Inflammatory macrophage treated with lipopolysaccharide for 4 hours (primary cell): ENCODE measurements around the gene ENTREP1.
A peak's percentile ranks its signal among the peaks of the same experiment; 100 is the strongest.
"Not testable (repeated sequence)": the region's sequence is repeated elsewhere in the genome, so short reads cannot be mapped to it uniquely, and the experiment has no call there.

Experiments used
- DNase-seq: peaks from one replicate; pipeline ENCODE4 v3.0.0-alpha.2; 2020

Gene ENTREP1

DNA sequence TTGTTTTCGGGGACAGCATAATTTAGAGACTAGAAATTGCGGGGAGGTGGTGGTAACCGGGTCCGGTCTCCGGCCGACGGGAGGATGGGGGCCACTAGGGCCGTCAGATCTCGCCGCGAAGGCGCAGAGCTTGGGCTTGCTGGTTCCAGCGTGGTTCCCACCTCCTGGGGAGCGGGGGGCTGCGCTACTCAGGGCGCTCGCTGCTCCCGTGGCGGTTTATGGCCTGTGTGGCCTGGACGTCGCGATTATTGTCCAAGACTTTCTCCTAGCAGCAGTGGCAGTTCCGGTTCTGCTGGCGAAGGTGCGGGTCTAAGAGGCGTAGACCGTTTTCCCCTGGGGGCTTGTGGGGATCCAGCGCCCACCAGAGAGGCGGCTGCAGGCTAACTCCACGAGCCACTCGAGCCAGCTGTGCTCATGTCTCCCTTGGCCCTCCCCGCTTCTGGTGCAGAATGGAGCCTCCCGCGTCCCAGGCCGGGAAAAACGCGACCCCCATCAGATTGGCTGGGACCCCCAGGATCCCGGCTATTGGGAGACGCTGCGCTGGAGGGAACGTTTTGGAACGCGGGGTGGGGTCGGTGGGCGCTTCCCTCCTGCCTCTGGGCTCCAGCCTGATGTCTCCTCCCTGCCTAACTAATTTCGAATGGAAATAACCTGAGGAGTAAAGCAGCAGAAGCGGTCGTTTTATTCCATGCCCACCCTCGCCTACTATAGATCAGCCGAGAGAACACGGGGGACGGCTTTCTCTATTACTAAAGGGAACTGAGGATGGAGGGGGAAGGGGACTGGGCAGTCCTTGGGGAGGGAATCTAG lies 87.1 kb downstream of the ENTREP1 start:
- no peak for DNase-seq

DNA sequence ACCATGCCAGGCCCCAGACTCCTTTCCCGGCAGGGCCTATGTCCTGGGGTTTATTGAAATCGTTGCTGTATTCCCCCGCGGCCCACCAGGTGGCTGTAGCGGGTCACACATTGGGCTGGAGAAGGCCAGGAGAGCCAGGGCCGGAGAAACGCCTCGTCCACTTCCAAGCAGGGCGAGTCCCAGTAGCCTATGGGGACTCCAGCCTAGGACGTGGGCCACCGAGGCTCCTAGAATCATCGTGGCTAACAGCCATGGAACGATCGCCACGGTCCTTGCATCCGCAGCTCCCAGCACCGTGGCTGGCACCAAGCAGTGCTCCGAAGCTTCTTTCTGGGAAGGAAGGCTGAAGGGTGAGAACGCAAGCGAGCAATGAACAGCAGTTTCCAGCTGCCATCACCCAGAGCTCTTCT lies 87.7 kb downstream of the ENTREP1 start:
- DNase-seq = peak; percentile 4

DNA sequence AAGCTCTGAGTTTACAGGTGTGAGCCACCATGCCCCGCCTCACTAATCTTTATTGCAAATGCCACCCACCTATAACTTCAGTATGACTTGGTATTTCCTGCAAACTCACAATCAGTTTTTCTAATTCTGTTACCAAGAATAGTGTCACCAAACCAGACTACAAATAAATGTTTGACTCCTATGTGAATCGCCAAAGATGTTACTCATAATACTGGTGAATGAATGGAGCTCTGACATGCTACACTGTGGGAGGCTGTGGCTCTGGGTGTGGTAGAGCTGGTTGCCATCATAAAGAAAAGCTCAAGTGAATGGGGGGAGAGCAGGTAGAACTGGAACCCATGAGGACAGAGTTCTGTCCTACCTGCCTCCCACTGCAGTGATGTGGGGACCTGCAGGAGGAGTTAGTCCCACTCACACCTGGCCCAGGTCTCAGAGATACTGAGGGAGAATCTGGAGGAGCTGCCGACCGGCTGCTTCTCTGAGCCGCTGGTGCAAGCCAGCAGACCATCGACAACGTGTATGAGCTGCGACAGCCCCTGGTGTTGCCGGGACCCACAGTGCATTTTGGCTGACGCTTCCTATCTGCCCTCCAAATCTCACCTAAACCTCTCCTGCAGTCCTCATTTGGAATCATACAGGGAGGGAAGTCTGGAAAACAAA lies 95.7 kb downstream of the ENTREP1 start:
- no peak for DNase-seq

DNA sequence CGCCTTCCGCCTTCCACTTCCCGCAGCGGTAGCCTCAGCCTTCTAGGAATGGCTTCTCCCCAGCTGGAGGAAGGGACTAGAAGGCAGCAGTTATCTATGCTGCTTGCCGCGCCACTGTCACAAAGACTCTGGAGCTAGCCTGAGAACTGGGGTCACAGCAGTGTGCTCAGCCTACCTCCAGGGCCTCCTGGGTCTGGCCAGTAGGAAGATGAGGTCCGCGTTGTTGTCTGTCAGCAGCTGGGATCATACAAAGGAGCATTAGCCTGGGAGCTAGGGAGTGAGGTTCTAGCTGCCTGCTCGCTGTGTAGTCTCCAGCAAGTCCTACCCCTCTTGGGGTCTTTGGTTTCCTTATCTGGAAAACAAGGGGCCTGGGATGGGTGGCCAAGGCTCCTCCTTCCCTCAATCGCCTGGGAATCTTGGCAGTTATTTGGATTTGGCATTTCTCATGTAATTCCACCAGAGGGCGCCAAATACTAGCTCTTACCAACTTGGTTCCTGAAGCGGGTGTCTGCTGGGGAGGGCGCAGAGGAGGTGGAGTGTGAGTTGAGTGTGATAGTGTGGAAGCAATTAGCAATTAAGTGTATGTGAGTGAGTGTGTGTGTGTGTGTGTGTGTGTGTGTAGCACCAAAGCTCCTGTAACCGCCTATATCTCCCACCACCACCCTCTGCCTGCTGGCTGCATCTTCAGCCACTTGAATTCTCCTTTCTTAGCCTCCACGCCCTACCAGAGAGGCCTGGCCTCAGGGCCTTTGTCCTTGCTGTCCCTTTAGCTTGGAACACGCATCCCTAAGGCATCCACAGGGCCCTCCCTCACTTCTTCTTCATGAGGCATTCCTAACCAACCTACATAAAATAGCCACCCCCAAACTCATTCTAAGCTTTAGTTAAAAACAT lies 97.1 kb downstream of the ENTREP1 start:
- peak; percentile 51 for DNase-seq

DNA sequence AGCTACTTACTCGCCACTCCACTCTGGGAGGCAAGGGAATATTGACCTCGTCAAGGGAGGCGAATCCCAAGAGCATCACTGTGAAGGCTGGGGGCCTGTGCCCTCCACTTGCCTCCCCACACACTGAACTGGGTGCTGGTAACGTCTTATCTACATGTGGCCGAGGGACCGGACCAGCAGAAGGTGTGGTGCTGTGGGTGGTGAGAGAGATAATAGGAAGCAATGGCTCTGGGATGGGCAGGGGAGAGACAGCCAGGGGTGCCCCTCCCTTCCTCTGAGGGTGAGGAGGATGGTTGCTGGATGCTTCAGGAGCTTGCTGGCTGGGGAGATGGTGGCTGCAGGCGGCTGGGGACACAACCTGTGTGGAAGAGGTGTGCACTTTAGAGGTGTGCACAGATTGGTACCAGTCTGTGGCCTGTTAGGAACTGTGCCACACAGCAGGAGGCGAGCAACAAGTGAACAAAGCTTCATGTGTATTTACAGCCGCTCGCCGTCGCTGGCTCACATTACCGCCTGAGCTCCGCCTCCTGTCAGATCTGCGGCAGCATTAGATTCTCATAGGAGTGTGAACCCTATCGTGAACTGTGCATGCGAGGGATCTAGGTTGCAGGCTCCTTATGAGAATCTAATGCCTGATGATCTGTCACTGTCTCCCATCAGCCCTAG lies 100.3 kb downstream of the ENTREP1 start:
- DNase-seq = no peak

DNA sequence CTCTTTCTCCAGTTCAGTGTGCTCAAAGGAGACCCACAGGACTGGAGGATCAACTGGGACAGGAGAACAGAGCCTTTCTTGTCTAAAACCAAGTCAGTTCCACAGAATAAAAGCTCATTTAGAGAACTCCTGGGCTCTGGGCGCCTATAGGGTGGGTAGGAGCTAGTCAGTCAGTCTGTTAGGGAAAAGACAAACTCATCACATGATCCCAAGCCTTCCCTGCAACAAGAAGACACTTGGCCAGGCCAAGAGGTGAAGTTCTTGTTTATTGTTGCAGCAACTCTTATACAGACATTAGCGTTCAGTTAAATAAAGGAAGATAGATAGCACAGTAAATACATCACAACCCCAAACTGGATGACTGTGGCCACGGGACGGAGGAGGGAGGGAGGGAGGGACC lies 102.3 kb downstream of the ENTREP1 start:
- DNase-seq = no peak

DNA sequence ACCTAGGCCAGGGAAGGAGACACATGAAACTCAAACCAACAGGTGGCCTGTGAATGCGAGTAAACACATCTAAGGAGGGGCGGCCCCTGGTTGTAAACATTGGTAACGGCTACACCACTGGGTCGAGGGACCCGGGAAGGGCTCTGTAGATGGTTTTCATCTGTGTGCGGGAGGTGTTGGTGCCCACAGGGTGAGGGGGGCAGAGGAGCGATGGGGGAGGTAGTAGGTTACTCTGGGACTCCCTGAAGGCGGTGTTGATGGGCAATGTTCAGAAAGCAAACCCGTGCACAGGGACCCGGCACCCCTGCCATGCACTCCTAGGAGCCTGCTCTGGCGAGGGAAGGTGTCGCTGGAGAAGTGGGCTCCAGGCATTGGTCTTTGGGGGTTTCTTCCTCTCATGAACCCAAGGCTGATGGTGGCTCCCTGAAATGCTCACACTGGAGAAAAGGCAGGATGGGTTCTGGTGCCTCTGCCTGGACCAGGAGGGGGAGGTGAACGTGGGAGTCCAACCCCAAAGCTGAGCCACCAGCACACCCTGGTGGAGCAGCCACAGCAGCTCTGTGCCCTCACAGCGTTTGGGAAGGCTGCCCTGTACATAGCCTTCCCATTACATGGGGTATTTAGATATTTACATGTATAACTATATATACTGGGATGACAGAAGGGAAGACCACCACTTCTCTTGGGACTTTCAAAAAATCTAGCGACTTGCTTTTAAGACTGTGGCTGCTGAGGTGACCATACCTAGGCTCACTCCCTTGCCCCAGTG lies 103.2 kb downstream of the ENTREP1 start:
- DNase-seq = no peak

DNA sequence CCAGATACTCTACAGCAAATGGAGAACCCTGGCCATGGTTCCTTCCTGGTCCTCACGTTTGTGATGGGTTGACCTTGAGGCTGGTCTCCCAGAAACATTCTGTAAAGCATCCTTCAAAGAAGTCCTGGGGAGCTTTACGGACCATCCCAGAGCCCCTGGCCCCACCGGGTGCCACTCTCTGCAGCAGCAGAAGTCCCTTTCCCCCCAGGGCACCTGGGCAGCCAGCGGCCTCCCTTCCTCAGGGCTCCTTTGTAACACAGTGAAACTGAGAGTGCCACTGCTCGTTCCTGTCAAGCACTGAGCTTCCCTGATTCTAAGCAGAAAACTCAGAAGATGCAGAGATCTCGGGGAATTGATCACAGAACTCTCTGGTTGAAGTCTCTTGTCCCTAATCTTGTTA lies 104.3 kb downstream of the ENTREP1 start:
- no peak for DNase-seq

DNA sequence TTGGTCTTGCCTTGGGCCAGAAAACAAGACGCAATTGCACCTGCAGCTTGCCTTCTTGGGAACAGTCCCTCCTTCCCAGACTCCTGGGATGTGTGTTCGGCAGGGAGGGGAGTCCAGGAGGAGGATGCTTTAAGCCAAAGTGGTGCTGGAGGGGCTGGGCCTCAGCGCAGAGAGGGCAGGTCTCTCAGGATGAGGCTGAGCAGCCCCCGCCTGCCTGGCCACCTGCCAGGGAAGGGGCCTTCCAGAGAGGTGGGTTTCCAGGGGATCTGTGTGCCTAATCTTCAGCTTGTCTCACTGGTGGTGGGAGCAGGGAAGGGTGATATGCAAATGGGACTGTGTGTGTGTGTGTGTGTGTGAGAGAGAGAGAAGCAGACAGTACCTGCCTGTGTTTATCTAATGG lies 105.2 kb downstream of the ENTREP1 start:
- no peak for DNase-seq

DNA sequence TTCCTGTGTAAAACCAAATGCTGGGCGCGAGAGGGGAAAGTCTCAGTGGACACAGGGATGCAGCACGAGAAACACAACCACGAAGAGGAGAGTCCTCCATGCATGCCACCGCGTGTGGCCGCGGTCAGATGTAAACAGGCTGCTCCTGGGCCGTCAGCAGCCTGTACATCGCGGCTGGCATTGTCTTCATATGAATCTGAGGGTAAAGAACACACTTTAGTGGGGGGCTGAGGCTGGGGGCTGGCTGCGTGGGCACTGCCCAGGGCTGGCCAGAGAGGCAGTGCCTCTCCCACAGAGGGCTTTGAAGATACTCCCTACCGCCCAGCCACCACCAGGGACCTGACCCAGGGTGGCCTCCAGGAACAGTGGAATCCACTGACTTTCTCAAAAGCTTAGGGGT lies 106.2 kb downstream of the ENTREP1 start:
- DNase-seq = no peak

DNA sequence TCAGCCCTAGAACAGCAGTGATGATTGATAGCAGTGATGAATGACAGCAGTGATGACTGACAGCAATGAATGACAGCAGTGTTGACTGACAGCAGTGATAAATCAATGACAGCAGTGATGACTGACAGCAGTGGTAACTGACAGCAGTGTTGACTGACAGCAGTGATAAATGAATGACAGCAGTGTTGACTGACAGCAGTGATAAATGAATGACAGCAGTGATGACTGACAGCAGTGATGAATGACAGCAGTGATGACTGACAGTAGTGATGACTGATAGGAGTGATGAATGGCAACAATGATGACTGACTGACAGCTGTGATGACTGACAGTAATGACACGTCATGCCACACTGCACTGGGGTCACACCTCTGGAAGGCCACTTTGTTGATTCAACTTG lies 106.8 kb downstream of the ENTREP1 start:
- DNase-seq = no peak

DNA sequence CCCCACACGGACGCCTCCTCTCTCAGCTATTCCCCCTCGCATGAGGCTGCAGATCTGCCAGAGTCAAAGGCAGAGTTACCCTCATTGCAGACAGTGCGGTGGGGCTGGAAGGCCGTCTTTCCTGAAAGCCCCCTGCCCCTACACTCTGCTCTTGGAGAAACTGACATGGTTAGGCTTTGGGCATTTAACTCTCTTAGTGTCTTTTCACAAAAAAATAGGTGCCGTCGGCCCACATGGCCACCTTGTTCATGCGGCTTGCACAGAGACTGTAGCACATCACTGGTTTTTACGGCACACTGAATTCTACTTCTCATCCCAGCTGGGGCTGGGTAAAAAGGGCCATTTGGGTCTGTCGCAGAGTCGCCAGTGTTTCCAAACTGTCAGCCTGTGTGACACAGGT lies 107.6 kb downstream of the ENTREP1 start:
- DNase-seq = no peak

DNA sequence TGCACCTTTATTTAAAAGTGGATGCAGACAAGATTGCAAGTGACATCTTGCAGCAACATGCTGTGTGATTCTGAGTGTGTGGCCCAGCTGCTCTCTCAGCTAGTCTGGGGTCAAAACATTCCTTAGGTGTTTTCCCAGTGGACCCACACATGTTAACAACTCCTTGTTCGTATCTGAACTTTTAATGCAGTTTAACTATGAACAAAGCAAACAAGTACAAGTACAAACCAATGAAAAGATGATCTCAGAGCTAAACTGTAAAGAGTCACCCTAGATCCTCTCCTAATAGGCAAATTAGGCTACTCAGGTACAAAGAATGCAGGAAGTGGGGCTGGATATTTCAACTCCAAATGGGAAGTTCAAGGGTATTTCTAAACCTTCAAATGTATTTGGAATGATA lies 108.4 kb downstream of the ENTREP1 start:
- DNase-seq = no peak

DNA sequence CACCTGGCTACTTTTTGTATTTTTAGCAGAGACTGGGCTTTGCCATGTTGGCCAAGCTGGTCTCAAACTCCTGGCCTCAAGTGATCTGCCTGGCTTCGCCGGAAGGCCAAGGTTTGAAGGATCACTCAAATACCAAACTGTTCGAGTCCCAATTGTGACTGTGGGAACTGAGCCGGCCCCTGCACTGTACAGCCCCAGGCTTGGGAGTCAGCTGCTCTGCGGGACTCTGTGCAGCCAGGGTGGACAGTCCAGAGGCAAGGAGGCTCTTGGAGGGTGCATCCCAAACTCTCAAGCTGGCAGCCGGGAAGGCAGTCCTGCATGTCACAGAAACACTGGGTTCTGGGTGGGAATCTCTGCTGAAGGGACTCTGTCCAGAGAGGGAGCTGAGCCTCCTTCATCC lies 109.0 kb downstream of the ENTREP1 start:
- no peak for DNase-seq

DNA sequence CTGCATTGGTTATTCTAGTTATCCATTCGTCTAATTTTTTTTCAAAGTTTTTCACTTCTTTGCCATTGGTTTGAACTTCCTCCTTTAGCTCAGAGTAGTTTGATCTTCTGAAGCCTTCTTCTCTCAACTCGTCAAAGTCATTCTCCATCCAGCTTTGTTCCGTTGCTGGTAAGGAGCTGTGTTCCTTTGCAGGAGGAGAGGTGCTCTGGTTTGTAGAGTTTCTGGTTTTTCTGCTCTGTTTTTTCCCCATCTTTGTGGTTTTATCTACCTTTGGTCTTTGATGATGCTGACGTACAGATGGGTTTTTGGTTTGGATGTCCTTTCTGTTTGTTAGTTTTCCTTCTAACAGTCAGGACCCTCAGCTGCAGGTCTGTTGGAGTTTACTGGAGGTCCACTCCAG lies 114.6 kb downstream of the ENTREP1 start:
- not testable (repeated sequence) for DNase-seq

DNA sequence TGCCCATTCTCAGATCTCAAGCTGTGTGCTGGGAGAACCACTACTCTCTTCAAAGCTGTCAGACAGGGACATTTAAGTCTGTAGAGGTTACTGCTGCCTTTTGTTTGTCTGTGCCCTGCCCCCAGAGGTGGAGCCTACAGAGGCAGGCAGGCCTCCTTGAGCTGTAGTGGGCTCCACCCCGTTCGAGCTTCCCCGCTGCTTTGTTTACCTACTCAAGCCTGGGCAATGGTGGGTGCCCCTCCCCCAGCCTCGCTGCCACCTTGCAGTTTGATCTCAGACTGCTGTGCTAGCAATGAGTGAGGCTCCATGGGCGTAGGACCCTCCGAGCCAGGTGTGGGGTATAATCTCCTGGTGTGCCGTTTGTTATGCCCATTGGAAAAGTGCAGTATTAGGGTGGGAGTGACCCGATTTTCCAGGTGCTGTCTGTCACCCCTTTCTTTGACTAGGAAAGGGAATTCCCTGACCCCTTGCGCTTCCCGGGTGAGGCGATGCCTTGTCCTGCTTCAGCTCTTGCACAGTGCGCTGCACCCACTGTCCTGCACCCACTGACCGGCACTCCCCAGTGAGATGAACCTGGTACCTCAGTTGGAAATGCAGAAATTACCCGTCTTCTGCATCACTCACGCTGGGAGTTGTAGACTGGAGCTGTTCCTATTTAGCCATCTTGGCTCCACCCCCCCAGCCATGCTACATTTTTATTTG lies 115.4 kb downstream of the ENTREP1 start:
- not testable (repeated sequence) for DNase-seq
